ENCODE results near the gene FAM118A. TPM values are rescaled to one million over a fixed set of nuclear protein-coding genes. Genes with fewer than 3 reads are reported as not detected.

The FAM118A gene
- total RNA-seq, 1 experiment from 2014 or later, result 37.9 TPM

- no peaks in the 10 kb centered on the region for H3K79me1 ChIP-seq (ENCODE audit: insufficient read depth, low read depth, low read length, poor library complexity, severe bottlenecking)
- no peak overlapping the region for H3K23ac ChIP-seq (ENCODE audit: insufficient read length, low read depth, low read length)
- no peak overlapping the region for H3K9ac ChIP-seq (ENCODE audit: extremely low read depth, insufficient read length, low read length)
- no peaks in the 10 kb centered on the region for H3K79me2 ChIP-seq (ENCODE audit: insufficient read depth, low read length)
- H3K18ac ChIP-seq (ENCODE audit: insufficient read length, low read depth, low read length), result no peak overlapping the region
- no peaks in the 10 kb centered on the region for H3K23me2 ChIP-seq (ENCODE audit: insufficient read length, low read depth, low read length, poor library complexity, severe bottlenecking)
- Mint-ChIP-seq H3K4me1 (no peaks in the 10 kb centered on the region), H3K27me3 (ENCODE audit: low read depth) (no peaks in the 10 kb centered on the region), H3K4me3 (no peak overlapping the region), H3K36me3 (ENCODE audit: insufficient read depth in 1 of 3, low read depth in 3 of 3) (peaks cover 16 to 70% (median 59%) of the 10 kb centered on the region in 3 experiments; a peak in 6 of 7 replicates), H3K27ac (no peak overlapping the region; a peak in 1 of 7 replicates), H3K9me3 (no peaks in the 10 kb centered on the region)
- H4K8ac ChIP-seq (replicated peaks; ENCODE audit: insufficient read length, low read depth, low read length), result no peak overlapping the region
- H3T11ph ChIP-seq (ENCODE audit: low read length), result no peak overlapping the region
- WGBS (ENCODE audit: extremely low coverage, insufficient read length, low lambda C conversion rate), result no CpG with 5 or more reads among the region's 8 CpGs
- no peak overlapping the region for H2BK20ac ChIP-seq (ENCODE audit: low read depth, low read length, poor library complexity, severe bottlenecking)
- H4K91ac ChIP-seq (ENCODE audit: insufficient read length, low read depth, low read length), result no peak overlapping the region
- H3K4ac ChIP-seq (ENCODE audit: low read depth, low read length), result no peak overlapping the region
- no peak overlapping the region for H2AK5ac ChIP-seq (ENCODE audit: insufficient read length, low read length)
- no peak overlapping the region for H2AFZ ChIP-seq (ENCODE audit: low read length)
- H4K20me1 ChIP-seq (ENCODE audit: control insufficient read depth, insufficient read depth, insufficient read length), result no peaks in the 10 kb centered on the region
- H3K56ac ChIP-seq (ENCODE audit: insufficient read length, low read depth, low read length), result no peak overlapping the region
- H3K27ac ChIP-seq (ENCODE audit: insufficient read length, low read depth, low read length), result no peak overlapping the region
- no peak overlapping the region for H4K5ac ChIP-seq (ENCODE audit: insufficient read length, low read depth, low read length)
- no peak for DNase-seq
- H2BK12ac ChIP-seq (ENCODE audit: insufficient read length, low read depth, low read length), result no peak overlapping the region
- no peak for TF ChIP-seq CTCF (conservative IDR thresholded peaks at IDR 0.05)
- no peak overlapping the region for H2BK5ac ChIP-seq (ENCODE audit: insufficient read length, low read length)
- no peaks in the 10 kb centered on the region for H3K4me1 ChIP-seq (ENCODE audit: insufficient read depth, low read length)
- no peaks in the 10 kb centered on the region for H3K27me3 ChIP-seq (ENCODE audit: insufficient read depth, low read length)
- H2BK120ac ChIP-seq (ENCODE audit: low read depth, low read length, poor library complexity, severe bottlenecking), result no peak overlapping the region
- H2BK15ac ChIP-seq (ENCODE audit: low read depth, low read length), result no peak overlapping the region
- no peak overlapping the region for H3K4me2 ChIP-seq (ENCODE audit: insufficient read depth, insufficient read length, low read length)
- no peak overlapping the region for H3K14ac ChIP-seq (ENCODE audit: insufficient read depth, low read length)
- no peaks in the 10 kb centered on the region for H3K9me3 ChIP-seq (ENCODE audit: control insufficient read depth, low read depth, low read length)
These were observed 19.2 kb downstream of the FAM118A start for GRCh38 chr22:45328822-45329529.
